Neural cell (in vitro differentiated cells): Measurements from ENCODE around the gene SEMA3F.

Experiments used
- CTCF ChIP-seq: fragments of 450-650 bp; IDR thresholded peaks from 2 replicates; pipeline ENCODE4 v1.5.1; 2014; ENCODE audit warnings: antibody characterized with exemption, mild to moderate bottlenecking, moderate library complexity; ENCODE audit not compliant: poor library complexity, severe bottlenecking
- EP300 ChIP-seq: fragments of 450-650 bp; conservative IDR thresholded peaks from 2 replicates; pipeline ENCODE4 v1.6.1; 2014; ENCODE audit warnings: antibody characterized with exemption, mild to moderate bottlenecking, moderate library complexity; ENCODE audit not compliant: poor library complexity, severe bottlenecking
- MXI1 ChIP-seq: fragments of 450-650 bp; conservative IDR thresholded peaks from 2 replicates; pipeline ENCODE4 v1.6.1; 2014; ENCODE audit warnings: antibody characterized with exemption, mild to moderate bottlenecking; ENCODE audit not compliant: poor library complexity, severe bottlenecking

- TF ChIP-seq CTCF (no peak), MXI1 (no peak), EP300 (no peak)
Observed at GRCh38 chr3:50125541-50126286, 29.4 kb upstream of the SEMA3F start.
